H7 (cell line): ENCODE results near the gene TMEM144. TPM values are rescaled to one million over a fixed set of nuclear protein-coding genes. Genes with fewer than 3 reads are reported as not detected.
"Not testable (repeated sequence)": the region's sequence is repeated elsewhere in the genome, so short reads cannot be mapped to it uniquely, and the experiment has no call there.

ENCODE experiments used
- DNase-seq: peaks from one replicate; pipeline ENCODE4 v3.0.0; 2012
- H3K27me3 ChIP-seq: 2 replicates; pipeline ENCODE4 v1.6.0; 2011; ENCODE audit warnings: mild to moderate bottlenecking, low read length; ENCODE audit not compliant: control insufficient read depth, insufficient read depth
- H3K36me3 ChIP-seq: replicated peaks from 2 replicates; pipeline ENCODE4 v1.5.1; 2011; ENCODE audit warnings: low read length; ENCODE audit not compliant: control insufficient read depth, insufficient read depth
- H3K4me3 ChIP-seq: 2 replicates; pipeline ENCODE4 v1.5.1; 2011; ENCODE audit warnings: low read depth, mild to moderate bottlenecking, control low read depth, low read length, moderate library complexity; ENCODE audit not compliant: insufficient read depth
- total RNA-seq: library from RNA; depleted of rRNA; stranded (reverse); fragments of >200 nt; shearing (Covaris generic); gene quantifications from 2 replicates; pipeline ENCODE4 v1.2.3, GENCODE V29; 2014

Gene TMEM144
- total RNA-seq, 1 experiment from 2014 or later = 5.2 TPM

- no peak for DNase-seq
- Histone ChIP-seq H3K4me3 (no peak overlapping the region), H3K36me3 (no peaks in the 10 kb centered on the region)
Measured at GRCh38 chr4:158203436-158203835, 6.8 kb upstream of the TMEM144 start.

GRCh38 chr4:158203929-158204328 is 6.4 kb upstream of the TMEM144 start:
- H3K4me3 ChIP-seq = no peak overlapping the region
- DNase-seq = no peak
- no peaks in the 10 kb centered on the region for H3K27me3 ChIP-seq
- H3K36me3 ChIP-seq = no peaks in the 10 kb centered on the region

More at GRCh38 chr4:158203436-158203835, 6.8 kb upstream of the TMEM144 start:
- no peaks in the 10 kb centered on the region for H3K27me3 ChIP-seq

- Histone ChIP-seq H3K4me3 (no peak overlapping the region), H3K36me3 (no peaks in the 10 kb centered on the region), H3K27me3 (no peaks in the 10 kb centered on the region)
- no peak for DNase-seq
Measured at GRCh38 chr4:158208963-158209640, 1.2 kb upstream of the TMEM144 start.

GRCh38 chr4:158211222-158211621 is 936 bp downstream of the TMEM144 start:
- H3K36me3 ChIP-seq = no peaks in the 10 kb centered on the region
- no peak for DNase-seq
- no peaks in the 10 kb centered on the region for H3K27me3 ChIP-seq
- no peak overlapping the region for H3K4me3 ChIP-seq

GRCh38 chr4:158213466-158213865 is 3.2 kb downstream of the TMEM144 start:
- Histone ChIP-seq H3K36me3 (no peaks in the 10 kb centered on the region), H3K27me3 (no peaks in the 10 kb centered on the region), H3K4me3 (no peak overlapping the region)
- DNase-seq = no peak

GRCh38 chr4:158214856-158215255 is 4.6 kb downstream of the TMEM144 start:
- no peak for DNase-seq
- no peaks in the 10 kb centered on the region for H3K36me3 ChIP-seq
- no peaks in the 10 kb centered on the region for H3K27me3 ChIP-seq
- no peak overlapping the region for H3K4me3 ChIP-seq

GRCh38 chr4:158217763-158218162 is 7.5 kb downstream of the TMEM144 start:
- Histone ChIP-seq H3K36me3 (no peaks in the 10 kb centered on the region), H3K4me3 (no peak overlapping the region), H3K27me3 (no peaks in the 10 kb centered on the region)
- DNase-seq = no peak

GRCh38 chr4:158219623-158220022 is 9.3 kb downstream of the TMEM144 start:
- H3K27me3 ChIP-seq = no peaks in the 10 kb centered on the region
- no peaks in the 10 kb centered on the region for H3K36me3 ChIP-seq
- H3K4me3 ChIP-seq = no peak overlapping the region
- DNase-seq = no peak

- not testable (repeated sequence) for H3K4me3 ChIP-seq, H3K27me3 ChIP-seq, DNase-seq, H3K36me3 ChIP-seq
Measured at GRCh38 chr4:158224318-158224717, 14.0 kb downstream of the TMEM144 start.

GRCh38 chr4:158224999-158225398 is 14.7 kb downstream of the TMEM144 start:
- not testable (repeated sequence) for H3K27me3 ChIP-seq, DNase-seq, H3K4me3 ChIP-seq, H3K36me3 ChIP-seq

GRCh38 chr4:158227880-158228279 is 17.6 kb downstream of the TMEM144 start:
- DNase-seq, H3K36me3 ChIP-seq, H3K4me3 ChIP-seq, H3K27me3 ChIP-seq: not testable (repeated sequence)

GRCh38 chr4:158228399-158228798 is 18.1 kb downstream of the TMEM144 start:
- H3K36me3 ChIP-seq, H3K27me3 ChIP-seq, H3K4me3 ChIP-seq, DNase-seq: not testable (repeated sequence)

- Histone ChIP-seq H3K27me3 (no peaks in the 10 kb centered on the region), H3K36me3 (no peaks in the 10 kb centered on the region), H3K4me3 (no peak overlapping the region)
- DNase-seq = no peak
Measured at GRCh38 chr4:158229768-158230167, 19.5 kb downstream of the TMEM144 start.

- no peak for DNase-seq
- H3K4me3 ChIP-seq = no peak overlapping the region
- no peaks in the 10 kb centered on the region for H3K27me3 ChIP-seq
- H3K36me3 ChIP-seq = no peaks in the 10 kb centered on the region
Measured at GRCh38 chr4:158234671-158235070, 24.4 kb downstream of the TMEM144 start.

GRCh38 chr4:158236304-158237030 is 26.2 kb downstream of the TMEM144 start:
- Histone ChIP-seq H3K27me3 (no peaks in the 10 kb centered on the region), H3K4me3 (no peak overlapping the region), H3K36me3 (no peaks in the 10 kb centered on the region)
- DNase-seq = no peak
